Prostate gland (tissue), 2 donors: ENCODE measurements around the gene EEFSEC.

ENCODE experiments used
- POLR2A ChIP-seq: fragments of 450-650 bp; IDR thresholded peaks from one replicate; pipeline ENCODE4 v1.6.1; 2016; ENCODE audit warnings: antibody characterized with exemption, mild to moderate bottlenecking
- POLR2AphosphoS5 ChIP-seq: sonication (generic); formaldehyde crosslinking; IDR thresholded peaks from one replicate; pipeline ENCODE4 v1.6.1; 2017; ENCODE audit warnings: antibody characterized with exemption
- TF ChIP-seq, protein P1 (sequence below), 4 experiments: fragments of 200-600 bp in 2 of 4; fragments of 450-650 bp in 2 of 4; sonication (generic) in 2 of 4; IDR thresholded peaks; 1 replicate in 3 of 4; 2 replicates in 1 of 4; pipeline ENCODE4 v1.5.1; 2016 to 2019; ENCODE audit warnings: antibody characterized with exemption in 4 of 4, mild to moderate bottlenecking in 2 of 4, moderate library complexity in 2 of 4

DNA sequence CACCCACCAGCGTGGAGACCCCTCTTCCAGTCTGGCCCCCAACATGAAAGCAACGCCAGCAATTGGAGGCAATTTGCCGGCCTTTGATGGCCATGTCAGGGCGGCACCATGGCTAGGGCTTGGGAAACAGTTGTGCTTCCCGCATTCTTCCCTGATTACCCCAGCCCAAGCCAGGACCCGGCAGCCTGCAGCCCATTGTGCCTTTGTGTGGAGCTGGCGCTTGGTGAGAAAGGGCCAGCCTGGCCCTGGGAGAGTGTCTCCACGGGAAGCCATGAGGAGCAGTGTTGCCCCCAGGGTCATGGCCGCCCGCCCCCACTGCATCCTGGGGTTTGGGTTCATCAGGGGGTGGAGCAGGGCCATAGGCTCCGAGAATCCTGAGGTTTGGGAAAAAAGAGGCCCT lies 247.4 kb downstream of the EEFSEC start:
- TF ChIP-seq, protein P1, sequence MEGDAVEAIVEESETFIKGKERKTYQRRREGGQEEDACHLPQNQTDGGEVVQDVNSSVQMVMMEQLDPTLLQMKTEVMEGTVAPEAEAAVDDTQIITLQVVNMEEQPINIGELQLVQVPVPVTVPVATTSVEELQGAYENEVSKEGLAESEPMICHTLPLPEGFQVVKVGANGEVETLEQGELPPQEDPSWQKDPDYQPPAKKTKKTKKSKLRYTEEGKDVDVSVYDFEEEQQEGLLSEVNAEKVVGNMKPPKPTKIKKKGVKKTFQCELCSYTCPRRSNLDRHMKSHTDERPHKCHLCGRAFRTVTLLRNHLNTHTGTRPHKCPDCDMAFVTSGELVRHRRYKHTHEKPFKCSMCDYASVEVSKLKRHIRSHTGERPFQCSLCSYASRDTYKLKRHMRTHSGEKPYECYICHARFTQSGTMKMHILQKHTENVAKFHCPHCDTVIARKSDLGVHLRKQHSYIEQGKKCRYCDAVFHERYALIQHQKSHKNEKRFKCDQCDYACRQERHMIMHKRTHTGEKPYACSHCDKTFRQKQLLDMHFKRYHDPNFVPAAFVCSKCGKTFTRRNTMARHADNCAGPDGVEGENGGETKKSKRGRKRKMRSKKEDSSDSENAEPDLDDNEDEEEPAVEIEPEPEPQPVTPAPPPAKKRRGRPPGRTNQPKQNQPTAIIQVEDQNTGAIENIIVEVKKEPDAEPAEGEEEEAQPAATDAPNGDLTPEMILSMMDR (IDR thresholded peaks at IDR 0.05), result no peak
- TF ChIP-seq POLR2A, result no peak
- TF ChIP-seq POLR2AphosphoS5, result no peak
